Endothelial cell (in vitro differentiated cells): ENCODE data around the gene CSTF1. TPM values are rescaled to one million over a fixed set of nuclear protein-coding genes. Genes with fewer than 3 reads are reported as not detected.

Experiments used
- DNase-seq: peaks from one replicate; pipeline ENCODE4 v3.0.0; 2021; ENCODE audit warnings: low spot score
- H3K27ac Mint-ChIP-seq: one replicate; pipeline ENCODE4 v1.8.0; 2021; ENCODE audit warnings: mixed read lengths, inconsistent platforms; ENCODE audit not compliant: unreplicated experiment
- H3K27me3 Mint-ChIP-seq: one replicate; pipeline ENCODE4 v1.8.0; 2021; ENCODE audit warnings: mild to moderate bottlenecking, moderate library complexity, mixed read lengths, inconsistent platforms; ENCODE audit not compliant: unreplicated experiment
- H3K36me3 Mint-ChIP-seq: one replicate; pipeline ENCODE4 v1.8.0; 2021; ENCODE audit warnings: mild to moderate bottlenecking, low read depth, mixed read lengths, inconsistent platforms; ENCODE audit not compliant: unreplicated experiment
- H3K4me1 Mint-ChIP-seq: one replicate; pipeline ENCODE4 v1.8.0; 2021; ENCODE audit warnings: mild to moderate bottlenecking, mixed read lengths, inconsistent platforms; ENCODE audit not compliant: unreplicated experiment
- H3K4me3 Mint-ChIP-seq: one replicate; pipeline ENCODE4 v1.8.0; 2021; ENCODE audit warnings: mild to moderate bottlenecking, mixed read lengths, inconsistent platforms; ENCODE audit not compliant: unreplicated experiment
- H3K9me3 Mint-ChIP-seq: one replicate; pipeline ENCODE4 v1.8.0; 2021; ENCODE audit warnings: mixed read lengths, inconsistent platforms; ENCODE audit not compliant: unreplicated experiment
- CTCF ChIP-seq: fragments of 200-600 bp; sonication (generic); IDR thresholded peaks from one replicate; pipeline ENCODE4 v1.5.0; 2021; ENCODE audit warnings: antibody characterized with exemption; ENCODE audit not compliant: unreplicated experiment
- total RNA-seq: library from RNA; stranded (reverse); fragmentation: NEBNext Ultra II Directional; extraction: Animal tissue kit (Norgen Biotek cat#: 25700); gene quantifications from one replicate; pipeline ENCODE4 v1.2.1, GENCODE V29; 2021; ENCODE audit not compliant: unreplicated experiment

CSTF1 gene
- total RNA-seq, 1 donor from 2014 or later = 42.0 TPM

GRCh38 chr20:56431471-56431870, 39.0 kb downstream of the CSTF1 start:
- TF ChIP-seq CTCF = no peak
- H3K27me3 Mint-ChIP-seq = peaks cover 3% of the 10 kb centered on the region
- H3K36me3 Mint-ChIP-seq = peaks cover 4% of the 10 kb centered on the region
- H3K27ac Mint-ChIP-seq = no peak overlapping the region
- H3K4me1 Mint-ChIP-seq = peaks cover 16% of the 10 kb centered on the region
- DNase-seq = no peak
- H3K4me3 Mint-ChIP-seq = no peak overlapping the region
- no peaks in the 10 kb centered on the region for H3K9me3 Mint-ChIP-seq

GRCh38 chr20:56433221-56433879, 40.9 kb downstream of the CSTF1 start:
- Mint-ChIP-seq H3K36me3 (peaks cover 4% of the 10 kb centered on the region), H3K4me1 (peaks cover 10% of the 10 kb centered on the region), H3K27ac (no peak overlapping the region), H3K9me3 (no peaks in the 10 kb centered on the region), H3K27me3 (peaks cover 3% of the 10 kb centered on the region), H3K4me3 (no peak overlapping the region)
- no peak for DNase-seq
- TF ChIP-seq CTCF = no peak

GRCh38 chr20:56433880-56434255, 41.4 kb downstream of the CSTF1 start:
- H3K27me3 Mint-ChIP-seq = peaks cover 3% of the 10 kb centered on the region
- TF ChIP-seq CTCF = no peak
- H3K4me1 Mint-ChIP-seq = peaks cover 10% of the 10 kb centered on the region
- no peak for DNase-seq
- peaks cover 4% of the 10 kb centered on the region for H3K36me3 Mint-ChIP-seq
- H3K9me3 Mint-ChIP-seq = no peaks in the 10 kb centered on the region
- no peak overlapping the region for H3K27ac Mint-ChIP-seq
- H3K4me3 Mint-ChIP-seq = no peak overlapping the region

- peaks cover 1% of the 10 kb centered on the region for H3K27me3 Mint-ChIP-seq
Measured at GRCh38 chr20:56437196-56437960, 44.9 kb downstream of the CSTF1 start.

More at GRCh38 chr20:56437196-56437960, 44.9 kb downstream of the CSTF1 start:
- DNase-seq = no peak
- no peak overlapping the region for H3K4me3 Mint-ChIP-seq
- H3K36me3 Mint-ChIP-seq = no peaks in the 10 kb centered on the region
- peaks cover 13% of the 10 kb centered on the region for H3K4me1 Mint-ChIP-seq
- no peaks in the 10 kb centered on the region for H3K9me3 Mint-ChIP-seq
- TF ChIP-seq CTCF = no peak
- H3K27ac Mint-ChIP-seq = no peak overlapping the region
